Regular cardiac myocyte (primary cell): ENCODE measurements around the gene PLIN5. TPM values are rescaled to one million over a fixed set of nuclear protein-coding genes. Genes with fewer than 3 reads are reported as not detected.

Source experiments
- total RNA-seq: library from RNA; depleted of rRNA; stranded (reverse); fragments of >200 nt; gene quantifications from 2 replicates; pipeline ENCODE4 v1.2.3, GENCODE V29; 2014

The PLIN5 gene, protein sequence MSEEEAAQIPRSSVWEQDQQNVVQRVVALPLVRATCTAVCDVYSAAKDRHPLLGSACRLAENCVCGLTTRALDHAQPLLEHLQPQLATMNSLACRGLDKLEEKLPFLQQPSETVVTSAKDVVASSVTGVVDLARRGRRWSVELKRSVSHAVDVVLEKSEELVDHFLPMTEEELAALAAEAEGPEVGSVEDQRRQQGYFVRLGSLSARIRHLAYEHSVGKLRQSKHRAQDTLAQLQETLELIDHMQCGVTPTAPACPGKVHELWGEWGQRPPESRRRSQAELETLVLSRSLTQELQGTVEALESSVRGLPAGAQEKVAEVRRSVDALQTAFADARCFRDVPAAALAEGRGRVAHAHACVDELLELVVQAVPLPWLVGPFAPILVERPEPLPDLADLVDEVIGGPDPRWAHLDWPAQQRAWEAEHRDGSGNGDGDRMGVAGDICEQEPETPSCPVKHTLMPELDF
- total RNA-seq, result not detected in 2 replicates

DNA sequence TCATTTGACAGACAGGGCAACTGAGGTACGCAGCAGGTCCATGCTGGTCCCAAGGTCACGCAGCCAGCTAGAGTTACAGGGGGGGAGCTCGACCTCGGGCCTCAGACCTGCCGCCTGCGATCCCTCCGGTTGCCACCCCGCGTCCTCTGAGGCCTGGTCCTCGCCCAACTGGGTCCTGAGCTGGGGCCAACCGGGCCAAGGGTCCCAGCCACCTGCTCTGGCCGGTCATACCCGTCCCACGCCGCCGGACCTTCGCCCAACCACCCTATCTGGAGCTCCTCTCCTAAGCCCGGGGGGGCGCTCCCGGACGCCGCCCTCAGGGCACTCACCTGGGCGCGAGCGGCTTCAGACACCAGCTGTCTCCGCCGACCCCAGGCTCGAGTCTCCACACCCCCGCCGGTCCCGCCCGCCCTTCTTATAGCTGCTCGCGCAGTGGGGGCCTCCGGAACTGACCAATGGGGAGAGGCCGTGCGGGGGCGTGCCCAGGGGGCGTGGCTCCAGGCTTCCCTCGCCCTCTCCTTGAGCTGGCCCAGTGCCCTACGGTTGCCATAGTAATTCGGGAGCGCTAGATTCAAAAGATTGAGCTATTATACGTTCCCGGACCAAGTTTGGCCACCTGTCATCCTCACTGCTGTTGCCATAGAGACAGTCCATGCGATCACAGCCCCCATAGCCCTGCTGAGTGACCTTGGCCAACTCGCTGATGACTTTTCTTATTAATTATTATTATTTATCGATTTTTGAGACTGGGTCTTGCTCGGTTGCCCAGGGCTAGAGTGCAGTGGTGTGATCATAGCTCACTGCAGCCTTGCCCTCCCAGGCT is at the start of gene PLIN5:
Gene PLIN5 (minus strand): TSS at position 389 of the 823 bp plus-strand sequence. CDS start 1,150 bp downstream, outside the sequence.

DNA sequence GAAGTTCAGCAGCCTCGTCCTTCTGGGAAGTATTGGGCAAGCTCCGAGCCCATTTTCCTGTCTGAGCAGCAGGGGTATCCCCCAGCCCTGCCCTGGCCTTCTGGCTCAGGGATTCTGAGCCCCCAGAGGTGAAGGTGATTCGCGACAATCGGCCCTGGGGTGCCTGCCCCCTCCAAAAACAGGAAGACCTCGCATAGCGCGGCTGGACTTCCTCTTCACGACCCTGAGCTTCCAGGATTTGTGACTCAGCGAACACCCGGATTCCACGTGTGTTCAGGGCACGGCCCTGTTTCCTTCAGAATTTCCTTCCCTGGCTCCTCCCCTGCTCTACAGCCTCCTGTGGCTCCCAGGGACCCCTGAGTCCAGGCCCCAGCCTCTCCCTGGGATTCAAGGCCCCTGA is 24.5 kb upstream of the PLIN5 start, which contains the start of gene SEMA6B:
Gene SEMA6B (minus strand): TSS at position 116 of the 400 bp plus-strand sequence. CDS start 1,227 bp downstream, outside the sequence.

DNA sequence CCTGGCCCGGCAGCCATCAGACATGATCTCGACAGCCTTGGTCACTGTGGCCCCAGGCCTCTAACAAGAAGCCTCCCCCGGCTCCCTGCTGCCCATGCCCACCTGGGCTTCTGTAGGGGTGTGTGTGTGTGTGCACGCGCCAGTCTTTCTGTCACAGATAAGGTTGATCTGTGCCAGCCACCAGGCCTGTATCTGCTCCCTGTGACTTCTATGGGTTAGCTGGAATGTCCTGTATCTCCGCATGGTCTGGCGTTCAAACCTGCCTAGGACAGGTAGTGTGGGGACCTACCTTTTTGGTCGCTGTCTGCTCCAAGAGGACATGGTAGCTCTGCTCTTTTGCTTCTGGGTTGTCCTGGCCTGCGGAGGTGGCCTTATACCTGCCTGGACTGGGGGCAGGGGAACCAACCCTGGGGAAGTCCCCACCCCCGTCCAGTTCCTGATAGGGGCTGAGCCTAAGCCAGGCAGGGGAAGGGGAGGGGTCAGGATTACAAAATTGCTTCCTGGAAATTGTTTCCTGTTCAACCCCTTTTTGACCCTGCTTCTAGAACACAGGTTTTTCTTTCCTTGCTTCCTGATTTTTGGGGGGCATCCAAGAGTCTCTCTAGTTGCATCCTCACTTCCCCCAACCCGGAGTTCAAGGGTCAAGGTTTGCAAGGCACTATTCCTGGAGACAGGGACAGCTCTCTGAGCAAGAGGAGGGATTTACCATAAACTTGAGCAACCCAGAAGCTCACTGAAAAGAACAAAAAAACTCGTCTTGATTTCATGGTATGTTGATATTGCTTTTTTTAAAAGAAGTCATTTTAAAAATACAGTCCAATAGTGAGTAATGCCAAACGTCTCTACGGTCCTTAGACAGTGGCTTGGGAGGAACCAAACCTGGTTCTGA is 4.9 kb upstream of the PLIN5 start, which contains the start of gene LRG1:
Gene LRG1 (minus strand): TSS at position 344 of the 889 bp plus-strand sequence. CDS start 23 bp downstream, at position 321.

GRCh38 chr19:4518345-4519171 is 16.5 kb downstream of the PLIN5 start, which contains the start of gene PLIN4:
Gene PLIN4, minus strand, starts transcription at chr19:4518486. Its CDS starts 214 bp downstream, at chr19:4518272.

Other genes starting within 250 kb of the PLIN5 start
- not detected in 2 replicates for gene TMIGD2, start 232.8 kb downstream of the PLIN5 start, total RNA-seq
- 4.5 and 12.8 TPM in 2 replicates for gene FSD1, start 230.6 kb downstream of the PLIN5 start, total RNA-seq
- gene STAP2, start 196.4 kb downstream of the PLIN5 start, total RNA-seq, result 2.3 and 5.6 TPM in 2 replicates
- 3.8 and 4.5 TPM in 2 replicates for gene MPND, start 191.7 kb downstream of the PLIN5 start, total RNA-seq
- gene SH3GL1, start 134.7 kb downstream of the PLIN5 start, total RNA-seq, result 25.7 and 56.7 TPM in 2 replicates
- gene CHAF1A, start 132.6 kb downstream of the PLIN5 start, total RNA-seq, result 3.9 and 33.7 TPM in 2 replicates
- gene UBXN6, start 77.4 kb downstream of the PLIN5 start, total RNA-seq, result 78.4 and 90.2 TPM in 2 replicates
- 38.6 and 69.4 TPM in 2 replicates for gene HDGFL2, start 62.9 kb downstream of the PLIN5 start, total RNA-seq
- gene PLIN4, start 16.7 kb downstream of the PLIN5 start, total RNA-seq, result 0.28 TPM in 1 of 2 replicates, not detected in the other
- gene LRG1, start 4.8 kb upstream of the PLIN5 start, total RNA-seq, result not detected in 2 replicates
- gene SEMA6B, start 24.5 kb upstream of the PLIN5 start, total RNA-seq, result 0.56 and 0.58 TPM in 2 replicates
- gene TNFAIP8L1, start 104.3 kb upstream of the PLIN5 start, total RNA-seq, result 2.8 and 5.0 TPM in 2 replicates
- gene MYDGF, start 135.1 kb upstream of the PLIN5 start, total RNA-seq, result 212 and 239 TPM in 2 replicates
- gene DPP9, start 188.6 kb upstream of the PLIN5 start, total RNA-seq, result 23.4 and 51.2 TPM in 2 replicates